A549 (cell line): ENCODE measurements around the gene HSP90B1. TPM values are rescaled to one million over a fixed set of nuclear protein-coding genes. Genes with fewer than 3 reads are reported as not detected.

Source experiments
- ATAC-seq, 2 experiments: fragments of 200-7000 bp in 1 of 2; fragments of >200 bp in 1 of 2; cut with Nextera tagmentation in 1 of 2; cut with Tn5 transposase in 1 of 2; 3 replicates each; pipeline versions ENCODE4 v1.8.0 to v1.9.1; 2018 to 2020; ENCODE audit warnings: mild to moderate bottlenecking in 1 of 2, moderate library complexity in 1 of 2
- CTCF ChIA-PET: fragments of 300-600 bp; sonication (Branson Sonifier 250); formaldehyde crosslinking; extraction: SDS; loops from one replicate; lab custom pipeline; 2021; ENCODE audit warnings: antibody characterized with exemption, inconsistent platforms; lab: Yijun Ruan, JAX
- POLR2A ChIA-PET: fragments of 350-600 bp; formaldehyde crosslinking; extraction: SDS; loops from one replicate; lab custom pipeline; 2021; ENCODE audit warnings: antibody characterized with exemption, inconsistent platforms; lab: Yijun Ruan, JAX
- DNase-seq, 2 experiments: peaks; one replicate each; pipeline versions ENCODE4 v3.0.0 to v3.0.0-alpha.2; 2011 to 2016; ENCODE audit warnings: low read depth in 1 of 2, low spot score in 1 of 2
- FAIRE-seq: peaks from 2 replicates; lab custom pipeline; 2011; peaks lifted over from hg19 to GRCh38; lab: Jason Lieb, UNC
- H3K27ac ChIP-seq, 2 experiments: fragments of >200 bp; sonication (Bioruptor Twin); formaldehyde crosslinking; 3 replicates each; pipeline ENCODE4 v1.5.1; 2016 to 2017
- H3K4me1 ChIP-seq: fragments of >200 bp; sonication (Bioruptor Twin); formaldehyde crosslinking; 3 replicates; pipeline ENCODE4 v1.6.1; 2016
- H3K4me2 ChIP-seq: fragments of >200 bp; sonication (Bioruptor Twin); formaldehyde crosslinking; 3 replicates; pipeline ENCODE4 v1.6.1; 2016
- H3K4me3 ChIP-seq: fragments of >200 bp; sonication (Bioruptor Twin); formaldehyde crosslinking; 3 replicates; pipeline ENCODE4 v1.5.1; 2016
- H3K9me3 ChIP-seq: fragments of >200 bp; sonication (Bioruptor Twin); formaldehyde crosslinking; 3 replicates; pipeline ENCODE4 v1.6.1; 2016
- BCL3 ChIP-seq: fragments of >200 bp; sonication (Bioruptor Twin); formaldehyde crosslinking; IDR thresholded peaks from 3 replicates; pipeline ENCODE4 v1.6.1; 2016
- BHLHE40 ChIP-seq: IDR thresholded peaks from 2 replicates; pipeline ENCODE4 v1.6.1; 2012; ENCODE audit warnings: low read depth, low read length, inconsistent platforms
- CEBPB ChIP-seq, 2 experiments: fragments of >200 bp in 1 of 2; sonication (Bioruptor Twin) in 1 of 2; formaldehyde crosslinking in 1 of 2; IDR thresholded peaks; 2 replicates each; pipeline ENCODE4 v1.6.1; 2012 to 2016
- CTCF ChIP-seq: fragments of >200 bp; sonication (Bioruptor Twin); formaldehyde crosslinking; IDR thresholded peaks from 3 replicates; pipeline ENCODE4 v1.5.1; 2016
- E2F6 ChIP-seq: IDR thresholded peaks from 2 replicates; pipeline ENCODE4 v1.6.1; 2012; ENCODE audit warnings: low read depth, borderline replicate concordance
- ELK1 ChIP-seq: fragments of 150-350 bp; IDR thresholded peaks from 2 replicates; pipeline ENCODE4 v1.6.1; 2014; ENCODE audit warnings: low read depth, mild to moderate bottlenecking, low read length
- FOSL2 ChIP-seq, 2 experiments: fragments of 450-650 bp in 1 of 2; fragments of >200 bp in 1 of 2; sonication (Bioruptor Twin) in 1 of 2; formaldehyde crosslinking; IDR thresholded peaks; 2 replicates each; pipeline versions ENCODE4 v1.5.0 to v1.6.1; 2016 to 2020; ENCODE audit warnings: mild to moderate bottlenecking in 1 of 2, moderate library complexity in 1 of 2
- GATA3 ChIP-seq: IDR thresholded peaks from 2 replicates; pipeline ENCODE4 v1.6.1; 2012; ENCODE audit warnings: borderline replicate concordance
- HES2 ChIP-seq: fragments of >200 bp; sonication (Bioruptor Twin); formaldehyde crosslinking; IDR thresholded peaks from 2 replicates; pipeline ENCODE4 v1.6.1; 2016
- HEYL ChIP-seq: fragments of 250-450 bp; sonication (Bioruptor Pico); IDR thresholded peaks from 2 replicates; pipeline ENCODE4 v1.8.0; 2021; ENCODE audit warnings: mild to moderate bottlenecking, moderate library complexity
- HMGXB4 ChIP-seq: fragments of 250-450 bp; sonication (Bioruptor Pico); IDR thresholded peaks from 2 replicates; pipeline ENCODE4 v1.5.0; 2021; ENCODE audit warnings: mild to moderate bottlenecking, moderate library complexity, borderline replicate concordance
- HOXA7 ChIP-seq: fragments of 250-450 bp; sonication (Bioruptor Pico); IDR thresholded peaks from 2 replicates; pipeline ENCODE4 v1.5.0; 2020; ENCODE audit warnings: mild to moderate bottlenecking, moderate library complexity
- HOXB13 ChIP-seq: fragments of 250-450 bp; sonication (Bioruptor Pico); IDR thresholded peaks from 2 replicates; pipeline ENCODE4 v1.5.0; 2020; ENCODE audit warnings: low read depth, mild to moderate bottlenecking, moderate library complexity
- HOXB5 ChIP-seq: fragments of 250-450 bp; sonication (Bioruptor Pico); IDR thresholded peaks from 2 replicates; pipeline ENCODE4 v1.5.0; 2020; ENCODE audit warnings: mild to moderate bottlenecking, moderate library complexity
- KDM5A ChIP-seq: fragments of 200-600 bp; sonication (generic); IDR thresholded peaks from 2 replicates; pipeline ENCODE4 v1.6.1; 2016; ENCODE audit warnings: antibody characterized with exemption, mild to moderate bottlenecking
- NR3C1 ChIP-seq: fragments of >200 bp; sonication (Bioruptor Twin); formaldehyde crosslinking; IDR thresholded peaks from 3 replicates; pipeline ENCODE4 v1.6.1; 2017
- PBX3 ChIP-seq: IDR thresholded peaks from 2 replicates; pipeline ENCODE4 v1.6.1; 2012
- RARB ChIP-seq: fragments of 250-450 bp; sonication (Bioruptor Pico); IDR thresholded peaks from 2 replicates; pipeline ENCODE4 v1.8.0; 2021; ENCODE audit warnings: mild to moderate bottlenecking, moderate library complexity
- RCOR1 ChIP-seq: fragments of 150-350 bp; IDR thresholded peaks from 2 replicates; pipeline ENCODE4 v1.6.1; 2014; ENCODE audit warnings: antibody characterized with exemption, low read length, low read depth
- RFX5 ChIP-seq: fragments of 450-650 bp; IDR thresholded peaks from 2 replicates; pipeline ENCODE4 v1.7.1; 2014; ENCODE audit warnings: antibody characterized with exemption, mild to moderate bottlenecking, moderate library complexity
- SMC3 ChIP-seq: fragments of >200 bp; sonication (Bioruptor Twin); formaldehyde crosslinking; IDR thresholded peaks from 3 replicates; pipeline ENCODE4 v1.6.1; 2018; ENCODE audit warnings: inconsistent platforms
- TFCP2L1 ChIP-seq: fragments of 250-450 bp; sonication (Bioruptor Pico); IDR thresholded peaks from 2 replicates; pipeline ENCODE4 v1.5.0; 2021; ENCODE audit warnings: mild to moderate bottlenecking
- USF2 ChIP-seq: fragments of 450-650 bp; IDR thresholded peaks from 2 replicates; pipeline ENCODE4 v1.6.1; 2014; ENCODE audit warnings: antibody characterized with exemption
- ZC3H11A ChIP-seq: fragments of 450-650 bp; IDR thresholded peaks from 2 replicates; pipeline ENCODE4 v1.6.1; 2014; ENCODE audit warnings: antibody characterized with exemption, mild to moderate bottlenecking
- ZFP36 ChIP-seq: fragments of 450-650 bp; IDR thresholded peaks from 2 replicates; pipeline ENCODE4 v1.6.1; 2014; ENCODE audit warnings: borderline replicate concordance; ENCODE audit not compliant: partially characterized antibody
- WGBS: methylation state at CpG from one replicate; pipeline ENCODE4 v1.1.6; 2017; ENCODE audit errors: missing lambda C conversion rate; 5-methylcytosine and 5-hydroxymethylcytosine counted together
- polyA plus RNA-seq, 4 experiments: library from polyadenylated mRNA; depleted of rRNA in 3 of 4; stranded (reverse); fragments of >200 nt; fragmentation: RNase III in 1 of 4; extraction: RNeasy Plus Mini Kit Qiagen cat#74134 plus additional on column Dnase treatment in 1 of 4; gene quantifications; 2 replicates in 3 of 4; 3 replicates in 1 of 4; pipeline ENCODE4 v1.2.3, GENCODE V29; 2011 to 2017

Gene HSP90B1
- polyA plus RNA-seq, 2 of the 4 experiments (the other 2 are of a cell fraction) = 624 to 915 TPM

- TF ChIP-seq HOXB5 = no peak
- no peak for TF ChIP-seq HEYL (CRISPR knock-in tag)
- TF ChIP-seq HES2 = no peak
- no peak for TF ChIP-seq FOSL2 (IDR thresholded peaks at IDR 0.05)
- no peak for TF ChIP-seq FOSL2 (CRISPR knock-in tag; IDR thresholded peaks at IDR 0.05)
- no peak for TF ChIP-seq BHLHE40
- no peak for TF ChIP-seq ZFP36
- TF ChIP-seq TFCP2L1 (CRISPR knock-in tag) = no peak
- no peak for TF ChIP-seq CTCF
- TF ChIP-seq ZC3H11A = no peak
- WGBS = 54% methylated on average over 4 of the region's 4 CpGs
- DNase-seq (no peak), ATAC-seq (no peak), FAIRE-seq (no peak)
- POLR2A ChIA-PET = no interaction called here
- H3K9me3 ChIP-seq = no peaks in the 10 kb centered on the region
- CTCF ChIA-PET = interaction anchor here (1.1 to 1.2 kb wide), 2 partner anchors 18 to 476 kb away, joined by 3 read pairs; no protein-coding TSS in a partner anchor
- H3K4me2 ChIP-seq = no peak overlapping the region
- H3K4me3 ChIP-seq = no peak overlapping the region
- no peak overlapping the region for H3K27ac ChIP-seq
- no peaks in the 10 kb centered on the region for H3K4me1 ChIP-seq
Measured at GRCh38 chr12:103905730-103906349, 24.4 kb upstream of the HSP90B1 start.

GRCh38 chr12:103908246-103908541, 22.0 kb upstream of the HSP90B1 start:
- Histone ChIP-seq H3K4me2 (no peak overlapping the region), H3K4me1 (no peaks in the 10 kb centered on the region), H3K27ac (no peak overlapping the region), H3K4me3 (no peak overlapping the region), H3K9me3 (no peaks in the 10 kb centered on the region)
- no peak for DNase-seq
- ChIA-PET CTCF (no interaction called here), POLR2A (no interaction called here)
- no peak for ATAC-seq
- no peak for FAIRE-seq
- TF ChIP-seq KDM5A = no peak
- no peak for TF ChIP-seq HMGXB4 (CRISPR knock-in tag)
- no peak for TF ChIP-seq BCL3
- TF ChIP-seq E2F6 = no peak
- no peak for TF ChIP-seq ZC3H11A
- TF ChIP-seq HOXA7 (CRISPR knock-in tag) = no peak
- no peak for TF ChIP-seq RFX5
- no peak for TF ChIP-seq NR3C1
- TF ChIP-seq CEBPB (IDR thresholded peaks at IDR 0.05) = no peak
- no peak for TF ChIP-seq RCOR1
- TF ChIP-seq GATA3 = no peak
- no peak for TF ChIP-seq RARB (CRISPR knock-in tag)
- no peak for TF ChIP-seq PBX3
- TF ChIP-seq HES2 = no peak
- TF ChIP-seq HOXB13 (CRISPR knock-in tag) = no peak
- TF ChIP-seq SMC3 = no peak
- no peak for TF ChIP-seq HEYL (CRISPR knock-in tag)
- TF ChIP-seq USF2 = no peak
- TF ChIP-seq BHLHE40 = no peak
- TF ChIP-seq ELK1 = no peak
